GM21381 (cell line): ENCODE data around the gene FRMD8.

ENCODE experiments used
- ATAC-seq: cut with Tn5 transposase; IDR thresholded peaks from one replicate; pipeline ENCODE4 v1.9.1; 2021; ENCODE audit warnings: mild to moderate bottlenecking, moderate library complexity; ENCODE audit not compliant: unreplicated experiment

Gene FRMD8

DNA sequence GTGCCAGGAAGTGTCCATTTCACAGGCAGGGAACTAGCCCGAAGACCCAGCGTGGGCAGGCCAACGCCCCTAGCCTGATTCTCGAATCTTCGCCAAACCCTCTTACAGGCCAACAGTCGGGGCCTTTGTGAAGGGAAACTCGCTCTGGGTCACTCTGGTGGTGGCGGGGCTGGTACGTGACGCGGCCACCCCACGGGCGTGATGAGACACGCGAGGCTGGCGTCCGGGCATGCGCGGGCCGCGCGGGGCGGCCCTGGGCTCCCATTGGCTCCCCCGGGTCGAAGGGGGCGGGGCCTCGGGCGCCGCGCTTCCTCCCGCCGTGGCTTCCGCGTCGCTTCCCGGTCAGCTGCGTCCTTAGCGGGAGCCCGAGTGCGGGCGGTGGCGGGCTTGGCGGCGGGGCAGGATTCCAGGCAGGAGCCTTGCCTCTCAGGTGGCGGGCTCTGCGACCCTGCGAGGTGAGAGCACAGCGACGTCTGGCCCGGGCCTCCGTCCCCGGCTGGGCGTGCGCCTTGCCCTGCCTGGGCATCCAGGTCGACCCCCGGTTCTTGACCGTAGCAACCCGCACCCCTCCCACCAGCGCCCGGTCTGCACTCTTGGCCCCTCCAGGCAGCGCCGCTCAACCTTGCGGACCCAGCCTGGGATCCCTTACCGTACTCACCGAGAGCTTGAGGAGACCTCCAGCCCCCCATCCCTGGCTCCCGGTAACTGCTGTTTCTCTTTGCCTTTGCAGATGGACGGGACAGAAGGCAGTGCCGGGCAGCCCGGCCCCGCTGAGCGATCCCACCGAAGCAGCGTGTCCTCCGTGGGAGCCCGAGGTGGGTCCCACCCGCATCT lies at the start of gene FRMD8:
Gene FRMD8 (plus strand): TSS at position 331 of the 834 bp plus-strand sequence. CDS start 400 bp downstream, at position 731.
- ATAC-seq = peak; percentile 36

DNA sequence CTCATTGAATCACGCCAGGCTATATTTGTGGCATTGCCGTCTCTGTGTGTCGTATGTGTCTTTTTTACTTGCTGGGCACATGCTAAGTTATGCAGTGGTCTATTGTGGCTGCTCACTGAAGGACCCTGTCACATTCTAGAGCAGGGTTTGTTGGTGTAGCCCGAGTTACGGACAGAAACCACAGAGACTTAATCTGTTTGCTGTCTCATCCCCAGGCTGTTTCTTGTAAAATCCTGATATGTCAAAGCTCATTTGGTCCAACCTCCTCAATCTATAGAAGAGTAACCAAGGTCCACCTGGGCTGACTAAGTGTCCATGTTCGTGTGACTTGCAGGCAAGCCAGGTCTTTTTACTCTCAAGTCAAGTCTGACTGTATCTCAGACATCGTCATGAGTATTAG lies 47.8 kb upstream of the FRMD8 start:
- no peak for ATAC-seq

DNA sequence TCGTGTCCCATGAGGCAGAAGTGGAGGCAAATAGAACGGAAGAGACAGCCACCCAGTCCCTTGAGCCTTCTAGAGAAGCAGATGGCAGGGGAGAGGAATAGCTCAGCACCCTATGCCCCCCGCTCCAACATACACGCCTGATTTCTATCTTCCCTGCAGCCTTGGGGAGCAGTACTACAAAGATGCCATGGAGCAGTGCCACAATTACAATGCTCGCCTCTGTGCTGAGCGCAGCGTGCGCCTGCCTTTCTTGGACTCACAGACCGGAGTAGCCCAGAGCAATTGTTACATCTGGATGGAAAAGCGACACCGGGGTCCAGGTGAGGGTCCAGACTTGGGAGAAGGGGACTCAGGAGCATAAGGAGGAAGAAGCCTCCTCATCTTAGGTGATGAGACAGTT lies 46.2 kb upstream of the FRMD8 start:
- ATAC-seq = no peak

- no peak for ATAC-seq
Observed at GRCh38 chr11:65341856-65342255, 44.6 kb upstream of the FRMD8 start.

GRCh38 chr11:65351511-65351910 lies 34.9 kb upstream of the FRMD8 start:
- no peak for ATAC-seq

- no peak for ATAC-seq
Observed at GRCh38 chr11:65352783-65353182, 33.7 kb upstream of the FRMD8 start.

- no peak for ATAC-seq
Observed at GRCh38 chr11:65353376-65353775, 33.1 kb upstream of the FRMD8 start.

- ATAC-seq = no peak
Observed at GRCh38 chr11:65353900-65354264, 32.6 kb upstream of the FRMD8 start.

DNA sequence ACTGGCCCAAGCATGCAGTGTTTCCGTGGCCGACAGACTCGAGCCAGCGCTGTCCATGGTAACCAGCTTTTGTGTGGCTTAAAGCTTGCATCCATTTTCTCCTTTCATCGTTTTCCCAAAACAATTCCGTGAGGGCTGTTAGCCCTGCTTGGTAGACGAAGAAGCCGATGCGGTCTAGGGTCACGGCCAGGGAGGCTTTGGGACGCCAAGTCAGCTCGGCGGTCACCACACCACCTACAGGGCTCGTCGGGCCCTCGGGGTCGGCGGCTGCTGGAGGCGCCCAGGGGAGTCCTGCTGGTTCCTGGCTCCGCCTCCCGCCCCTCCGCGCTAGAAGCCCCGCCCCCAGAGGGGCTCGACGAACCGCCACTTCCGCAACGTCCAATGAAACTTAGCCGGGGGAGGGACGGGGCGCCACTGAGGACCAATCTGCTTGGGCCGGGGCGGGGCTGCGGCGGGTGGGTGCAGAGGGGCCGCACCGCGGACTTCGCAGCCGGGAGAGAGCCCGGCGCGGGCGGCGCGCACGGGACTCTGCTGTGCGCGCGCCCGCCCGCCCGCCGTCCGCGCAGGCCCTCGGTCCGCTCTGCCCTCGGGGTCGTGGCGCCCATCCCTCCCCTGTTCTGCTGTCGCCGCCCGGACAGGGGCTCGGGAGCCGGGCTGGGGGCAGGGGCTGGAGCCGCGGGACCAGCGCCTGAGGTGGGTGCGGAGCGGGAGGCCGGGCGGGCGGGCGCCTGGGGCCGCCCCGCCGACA lies 32.0 kb upstream of the FRMD8 start, which contains the start of gene TIGD3:
Gene TIGD3 (plus strand): TSS at position 487 of the 748 bp plus-strand sequence. CDS start 1,058 bp downstream, outside the sequence.
- ATAC-seq = peak; percentile 81

GRCh38 chr11:65355013-65355775 lies 31.2 kb upstream of the FRMD8 start:
- peak; percentile 32 for ATAC-seq

DNA sequence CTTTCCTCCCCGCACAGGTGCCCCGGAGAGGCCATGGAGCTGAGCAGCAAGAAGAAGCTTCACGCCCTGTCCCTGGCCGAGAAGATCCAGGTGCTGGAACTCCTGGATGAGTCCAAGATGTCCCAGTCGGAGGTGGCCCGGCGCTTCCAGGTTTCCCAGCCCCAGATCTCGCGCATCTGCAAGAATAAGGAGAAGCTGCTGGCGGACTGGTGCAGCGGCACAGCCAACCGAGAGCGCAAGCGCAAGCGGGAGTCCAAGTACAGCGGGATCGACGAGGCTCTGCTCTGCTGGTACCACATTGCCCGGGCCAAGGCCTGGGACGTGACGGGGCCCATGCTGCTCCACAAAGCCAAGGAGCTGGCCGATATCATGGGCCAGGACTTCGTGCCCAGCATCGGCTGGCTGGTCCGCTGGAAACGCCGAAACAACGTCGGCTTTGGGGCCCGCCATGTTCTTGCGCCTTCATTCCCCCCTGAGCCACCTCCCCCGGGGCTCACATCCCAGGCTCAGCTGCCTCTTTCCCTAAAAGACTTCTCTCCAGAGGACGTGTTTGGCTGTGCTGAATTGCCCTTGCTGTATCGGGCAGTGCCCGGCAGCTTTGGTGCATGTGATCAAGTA lies 30.6 kb upstream of the FRMD8 start:
- no peak for ATAC-seq

- ATAC-seq = no peak
Observed at GRCh38 chr11:65356394-65356972, 30.0 kb upstream of the FRMD8 start.

DNA sequence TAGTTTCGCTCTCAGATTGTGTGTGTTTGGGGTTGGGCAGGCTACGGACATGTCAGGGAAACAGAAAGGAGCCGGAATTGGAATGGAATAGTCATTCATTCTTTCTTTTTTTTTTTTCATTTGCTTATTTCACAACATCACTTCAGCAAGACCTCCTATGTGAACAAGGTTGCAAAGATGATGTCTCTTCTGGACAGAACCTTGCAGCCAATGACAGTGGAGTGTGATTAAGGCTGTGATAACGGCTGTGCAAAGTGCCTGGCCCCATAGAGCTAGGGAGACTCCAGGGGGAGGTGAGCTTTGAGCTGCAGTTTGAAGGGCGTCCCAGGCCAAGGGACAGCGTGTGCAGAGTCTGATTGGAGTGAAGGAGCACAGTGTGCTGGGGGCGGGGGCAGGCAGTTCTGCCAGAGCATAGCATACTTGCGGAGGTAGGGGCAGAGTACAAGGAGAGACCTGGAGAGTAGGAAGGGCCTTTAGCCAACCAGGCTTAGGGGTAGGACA lies 28.5 kb upstream of the FRMD8 start:
- no peak for ATAC-seq

DNA sequence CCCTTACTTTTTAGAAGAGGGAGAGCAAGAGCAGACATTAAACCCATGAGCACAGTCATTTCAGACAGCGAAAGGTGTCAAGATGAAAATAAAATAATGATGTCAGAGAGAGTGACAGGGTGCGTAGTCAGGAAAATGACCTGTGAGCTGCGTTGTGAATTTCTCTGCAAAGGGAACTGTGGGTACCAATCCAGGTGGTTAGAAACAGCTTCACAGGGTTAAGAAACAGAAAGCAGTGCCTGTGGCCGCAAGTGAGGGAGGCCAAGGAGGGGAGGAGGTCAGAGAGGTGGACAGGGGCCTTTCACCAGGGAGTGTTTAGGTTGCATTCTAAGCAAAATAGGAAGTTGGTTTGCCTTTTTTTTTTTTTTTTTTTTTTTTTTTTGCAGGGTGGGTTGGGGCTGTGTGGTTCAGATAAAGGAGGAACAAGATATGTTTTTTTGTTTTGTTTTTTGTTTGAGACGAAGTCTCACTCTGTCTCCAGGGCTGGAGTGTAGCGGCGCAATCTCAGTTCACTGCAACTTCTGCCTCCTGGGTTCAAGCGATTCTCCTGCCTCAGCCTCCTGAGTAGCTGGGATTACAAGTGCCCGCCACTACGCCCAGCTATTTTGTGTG lies 24.0 kb upstream of the FRMD8 start:
- peak; percentile 78 for ATAC-seq

GRCh38 chr11:65362966-65363365 lies 23.5 kb upstream of the FRMD8 start:
- no peak for ATAC-seq

DNA sequence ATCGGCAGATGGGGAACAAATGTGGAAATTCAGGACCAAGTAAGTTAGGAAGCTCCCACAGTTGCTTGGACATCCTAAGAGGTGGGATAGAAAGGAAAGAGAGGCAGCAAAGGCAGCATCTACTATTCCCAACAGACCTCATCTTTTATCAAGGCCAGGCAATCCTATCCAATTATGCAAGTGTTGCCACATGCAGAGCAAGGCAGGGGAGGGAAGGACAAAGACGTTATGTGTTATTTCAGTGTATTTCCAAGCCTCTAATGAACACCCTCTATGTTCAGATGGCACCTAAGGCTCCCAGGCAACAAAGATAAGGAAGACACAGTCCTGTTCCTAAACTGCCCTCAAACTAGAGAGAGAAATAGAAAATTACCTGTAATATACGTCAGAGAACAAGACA lies 22.7 kb upstream of the FRMD8 start:
- no peak for ATAC-seq

GRCh38 chr11:65366340-65366773 lies 20.1 kb upstream of the FRMD8 start:
- no peak for ATAC-seq

DNA sequence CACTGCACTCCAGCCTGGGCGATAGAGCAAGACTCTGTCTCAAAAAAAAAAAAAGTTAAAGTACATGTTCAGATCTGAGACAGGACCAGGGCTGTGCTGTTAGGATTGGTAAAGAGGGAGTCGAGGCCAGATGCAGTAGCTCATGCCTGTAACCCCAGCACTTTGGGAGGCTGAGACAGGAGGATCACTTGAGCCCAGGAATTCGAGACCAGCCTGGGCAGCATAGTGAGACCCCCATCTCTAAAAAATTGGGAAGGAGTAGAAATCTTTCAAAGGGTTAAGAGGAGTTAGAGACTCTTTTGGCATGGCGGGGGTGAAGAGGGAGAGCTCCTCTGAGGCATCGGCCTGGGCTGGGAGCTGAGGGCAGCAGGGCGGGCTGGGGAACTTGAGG lies 15.8 kb upstream of the FRMD8 start:
- ATAC-seq = no peak

DNA sequence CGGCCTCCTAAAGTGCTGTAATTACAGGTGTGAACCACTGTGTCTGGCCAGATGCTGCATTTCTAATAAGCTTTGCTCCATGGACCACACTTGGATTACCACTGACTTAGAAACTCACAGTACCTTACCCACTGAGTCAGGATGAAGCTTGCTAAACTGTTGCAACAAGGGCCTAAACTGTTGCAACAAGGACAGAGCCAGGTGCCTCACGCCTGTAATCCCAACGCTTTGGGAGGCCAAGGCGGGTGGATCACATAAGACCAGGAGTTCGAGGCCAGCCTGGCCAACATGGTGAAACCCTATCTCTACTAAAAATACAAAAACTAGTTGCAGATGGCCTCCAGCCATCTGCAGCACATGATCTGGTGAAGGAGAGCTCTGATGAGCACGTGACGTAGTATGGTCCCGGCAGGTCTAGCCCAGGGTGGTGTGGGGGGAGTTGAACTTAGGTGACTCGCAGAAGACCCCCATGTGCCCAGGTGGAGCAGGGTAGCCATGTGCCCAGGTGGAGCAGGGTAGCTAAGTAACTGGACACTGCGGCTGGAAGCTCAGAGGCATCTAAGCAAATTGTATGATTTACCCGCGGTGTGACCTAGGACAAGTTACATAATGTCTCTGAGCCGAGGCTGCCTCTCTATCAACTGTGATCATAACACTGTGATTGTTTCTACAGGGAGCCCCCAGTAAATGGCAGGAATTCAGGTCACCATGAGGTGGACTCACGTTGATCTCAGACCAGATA lies 12.4 kb upstream of the FRMD8 start:
- no peak for ATAC-seq
